ENCODE data around the gene PM20D1. TPM values are rescaled to one million over a fixed set of nuclear protein-coding genes. Genes with fewer than 3 reads are reported as not detected.

The PM20D1 gene, protein sequence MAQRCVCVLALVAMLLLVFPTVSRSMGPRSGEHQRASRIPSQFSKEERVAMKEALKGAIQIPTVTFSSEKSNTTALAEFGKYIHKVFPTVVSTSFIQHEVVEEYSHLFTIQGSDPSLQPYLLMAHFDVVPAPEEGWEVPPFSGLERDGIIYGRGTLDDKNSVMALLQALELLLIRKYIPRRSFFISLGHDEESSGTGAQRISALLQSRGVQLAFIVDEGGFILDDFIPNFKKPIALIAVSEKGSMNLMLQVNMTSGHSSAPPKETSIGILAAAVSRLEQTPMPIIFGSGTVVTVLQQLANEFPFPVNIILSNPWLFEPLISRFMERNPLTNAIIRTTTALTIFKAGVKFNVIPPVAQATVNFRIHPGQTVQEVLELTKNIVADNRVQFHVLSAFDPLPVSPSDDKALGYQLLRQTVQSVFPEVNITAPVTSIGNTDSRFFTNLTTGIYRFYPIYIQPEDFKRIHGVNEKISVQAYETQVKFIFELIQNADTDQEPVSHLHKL
- 2.3 and 3.3 TPM in 2 replicates for total RNA-seq
- 1.4 TPM for total RNA-seq (2013)
- polyA plus RNA-seq: 2.0 and 2.1 TPM in 2 replicates
- 0.77 and 1.4 TPM in 2 replicates for polyA minus RNA-seq

DNA sequence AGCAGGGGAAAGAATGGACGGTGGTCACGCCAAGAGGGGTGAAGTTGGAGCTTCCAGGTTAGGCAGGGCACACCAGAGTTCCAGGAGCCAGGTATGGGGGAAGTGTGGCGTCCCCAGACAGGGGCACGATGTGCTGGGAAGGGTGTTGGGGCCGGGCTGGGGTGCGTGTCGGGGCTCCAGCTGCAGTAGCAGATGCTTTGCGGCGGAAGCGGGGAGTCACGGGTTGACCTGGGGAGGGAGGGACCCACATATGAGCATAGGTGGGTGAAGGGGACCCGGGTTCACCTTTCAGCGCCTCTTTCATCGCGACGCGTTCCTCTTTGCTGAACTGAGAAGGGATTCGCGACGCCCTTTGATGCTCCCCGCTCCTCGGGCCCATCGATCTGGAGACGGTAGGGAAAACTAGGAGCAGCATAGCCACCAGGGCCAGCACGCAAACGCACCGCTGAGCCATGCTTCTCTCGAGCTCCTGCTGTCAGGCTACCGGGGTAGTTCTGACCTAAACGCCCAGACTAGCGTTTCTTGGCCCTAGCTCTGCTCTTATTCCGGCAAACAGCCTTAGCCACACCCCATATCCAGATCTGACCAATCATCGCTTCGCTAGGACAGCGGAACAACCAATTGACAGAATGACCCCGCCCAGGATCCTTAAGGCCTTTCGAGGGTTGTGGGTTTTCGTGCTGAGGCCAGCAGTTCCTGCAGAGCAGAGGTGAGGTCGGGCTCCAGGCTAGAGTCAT is at the start of gene PM20D1:
Gene PM20D1, minus strand, starts transcription at position 514 of the 737 bp plus-strand sequence. Its CDS starts 60 bp downstream, at position 454.
- Histone ChIP-seq H3K9me3 (ENCODE audit: control extremely low read depth in 1 of 3, control insufficient read depth in 2 of 3, insufficient read depth in 1 of 3, low read length in 2 of 3) (peaks cover 0 to 4% (median 0%) of the 10 kb centered on the region in 3 donors), H4K20me1 (ENCODE audit: control insufficient read depth, insufficient read depth, low read length, poor library complexity, severe bottlenecking) (no peaks in the 10 kb centered on the region), H3K4me2 (replicated peaks; ENCODE audit: low read depth, low read length, poor library complexity, severe bottlenecking) (peak within 1 kb of the TSS; percentile 82), H3K27me3 (replicated peaks in 1 of 4; ENCODE audit: control extremely low read depth in 1 of 4, control insufficient read depth in 3 of 4, insufficient read depth in 4 of 4, low read length in 3 of 4) (no peaks in the 10 kb centered on the region), H3K4me1 (ENCODE audit: control insufficient read depth in 2 of 2, insufficient read depth in 2 of 2, low read length in 2 of 2) (peaks cover 7 to 9% of the 10 kb centered on the region in 2 donors), H3K9ac (ENCODE audit: low read length) (peak within 1 kb of the TSS; percentile 55), H3K36me3 (replicated peaks in 1 of 2; ENCODE audit: control extremely low read depth in 1 of 2, control insufficient read depth in 1 of 2, extremely low read depth in 1 of 2, insufficient read depth in 2 of 2, low read length in 1 of 2) (no peaks in the 10 kb centered on the region), H2AFZ (ENCODE audit: insufficient read depth, low read depth, low read length, poor library complexity, severe bottlenecking) (peak within 1 kb of the TSS; percentile 81), H3K27ac (ENCODE audit: low read length in 2 of 2) (peak within 1 kb of the TSS; percentile 70 to 88), H3K4me3 (ENCODE audit: control extremely low read depth in 1 of 5, extremely low read depth in 1 of 5, insufficient read depth in 1 of 5, low read depth in 2 of 5, low read length in 4 of 5) (peak within 1 kb of the TSS in 4 of 5 experiments; percentile 57 to 65 (median 62)), H3K79me2 (ENCODE audit: control insufficient read depth, insufficient read depth, low read length) (no peaks in the 10 kb centered on the region)
- Mint-ChIP-seq H3K27me3 (no peaks in the 10 kb centered on the region), H3K4me3 (peak within 1 kb of the TSS; percentile 96), H3K9me3 (ENCODE audit: insufficient read depth) (no peaks in the 10 kb centered on the region), H3K4me1 (peaks cover 15% of the 10 kb centered on the region), H3K27ac (peak within 1 kb of the TSS; percentile 96)
- ChIA-PET POLR2A (interaction anchor here (1.4 to 2.1 kb wide), 2 partner anchors 75 to 100 kb away, joined by 4 to 5 read pairs; partner anchors contain the start of genes NUCKS1 and RAB29), CTCF (interaction anchor here (0.7 to 3.2 kb wide), 8 partner anchors 9 to 139 kb away, joined by 3 to 11 read pairs (median 4); no protein-coding TSS in a partner anchor)
- ATAC-seq (ENCODE audit: low read depth) (peak; percentile 99), DNase-seq (peak; percentile 91)
- intact Hi-C loops (cut with micrococcal nuclease): loop anchor here (1.0 kb wide), 3 partner anchors 36 to 100 kb away; partner anchors contain the start of genes RAB29 and SLC41A1
- WGBS (ENCODE audit: insufficient coverage): 8% methylated on average over 38 of the region's 39 CpGs
- no peak for TF ChIP-seq EZH2 (IDR thresholded peaks at IDR 0.05; ENCODE audit: borderline replicate concordance, insufficient read depth, low read depth, low read length, poor library complexity, severe bottlenecking)
- TF ChIP-seq, protein P1, sequence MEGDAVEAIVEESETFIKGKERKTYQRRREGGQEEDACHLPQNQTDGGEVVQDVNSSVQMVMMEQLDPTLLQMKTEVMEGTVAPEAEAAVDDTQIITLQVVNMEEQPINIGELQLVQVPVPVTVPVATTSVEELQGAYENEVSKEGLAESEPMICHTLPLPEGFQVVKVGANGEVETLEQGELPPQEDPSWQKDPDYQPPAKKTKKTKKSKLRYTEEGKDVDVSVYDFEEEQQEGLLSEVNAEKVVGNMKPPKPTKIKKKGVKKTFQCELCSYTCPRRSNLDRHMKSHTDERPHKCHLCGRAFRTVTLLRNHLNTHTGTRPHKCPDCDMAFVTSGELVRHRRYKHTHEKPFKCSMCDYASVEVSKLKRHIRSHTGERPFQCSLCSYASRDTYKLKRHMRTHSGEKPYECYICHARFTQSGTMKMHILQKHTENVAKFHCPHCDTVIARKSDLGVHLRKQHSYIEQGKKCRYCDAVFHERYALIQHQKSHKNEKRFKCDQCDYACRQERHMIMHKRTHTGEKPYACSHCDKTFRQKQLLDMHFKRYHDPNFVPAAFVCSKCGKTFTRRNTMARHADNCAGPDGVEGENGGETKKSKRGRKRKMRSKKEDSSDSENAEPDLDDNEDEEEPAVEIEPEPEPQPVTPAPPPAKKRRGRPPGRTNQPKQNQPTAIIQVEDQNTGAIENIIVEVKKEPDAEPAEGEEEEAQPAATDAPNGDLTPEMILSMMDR (IDR thresholded peaks at IDR 0.05): no peak
